Glutamatergic neuron (in vitro differentiated cells): ENCODE measurements around the gene ATP5F1A. TPM values are rescaled to one million over a fixed set of nuclear protein-coding genes. Genes with fewer than 3 reads are reported as not detected.

Experiments used
- DNase-seq: peaks from one replicate; pipeline ENCODE4 v3.0.0; 2022
- H3K27ac Mint-ChIP-seq: one replicate; pipeline ENCODE4 v1.8.0; 2020; ENCODE audit warnings: mild to moderate bottlenecking, mixed read lengths, inconsistent platforms; ENCODE audit not compliant: unreplicated experiment
- H3K27me3 Mint-ChIP-seq: one replicate; pipeline ENCODE4 v1.8.0; 2020; ENCODE audit warnings: mild to moderate bottlenecking, moderate library complexity, mixed read lengths, inconsistent platforms; ENCODE audit not compliant: unreplicated experiment
- H3K36me3 Mint-ChIP-seq: one replicate; pipeline ENCODE4 v1.8.0; 2020; ENCODE audit warnings: mild to moderate bottlenecking, mixed read lengths, inconsistent platforms; ENCODE audit not compliant: unreplicated experiment
- H3K4me1 Mint-ChIP-seq: one replicate; pipeline ENCODE4 v1.8.0; 2020; ENCODE audit warnings: mild to moderate bottlenecking, low read depth, mixed read lengths, inconsistent platforms; ENCODE audit not compliant: unreplicated experiment
- H3K4me3 Mint-ChIP-seq: one replicate; pipeline ENCODE4 v1.8.0; 2020; ENCODE audit warnings: mild to moderate bottlenecking, mixed read lengths, inconsistent platforms; ENCODE audit not compliant: unreplicated experiment
- H3K9me3 Mint-ChIP-seq: one replicate; pipeline ENCODE4 v1.8.0; 2020; ENCODE audit warnings: mild to moderate bottlenecking, moderate library complexity, mixed read lengths, inconsistent platforms; ENCODE audit not compliant: unreplicated experiment
- total RNA-seq: library from RNA; stranded (reverse); fragmentation: NEBNext Ultra II Directional; extraction: Animal tissue kit (Norgen Biotek cat#: 25700); gene quantifications from one replicate; pipeline ENCODE4 v1.2.1, GENCODE V29; 2021; ENCODE audit not compliant: unreplicated experiment
- TF ChIP-seq, protein P1 (sequence below): fragments of 200-600 bp; sonication (generic); IDR thresholded peaks from one replicate; pipeline ENCODE4 v1.5.0; 2021; ENCODE audit not compliant: partially characterized antibody, unreplicated experiment

Gene ATP5F1A
- total RNA-seq, 1 donor from 2014 or later = 511 TPM

DNA sequence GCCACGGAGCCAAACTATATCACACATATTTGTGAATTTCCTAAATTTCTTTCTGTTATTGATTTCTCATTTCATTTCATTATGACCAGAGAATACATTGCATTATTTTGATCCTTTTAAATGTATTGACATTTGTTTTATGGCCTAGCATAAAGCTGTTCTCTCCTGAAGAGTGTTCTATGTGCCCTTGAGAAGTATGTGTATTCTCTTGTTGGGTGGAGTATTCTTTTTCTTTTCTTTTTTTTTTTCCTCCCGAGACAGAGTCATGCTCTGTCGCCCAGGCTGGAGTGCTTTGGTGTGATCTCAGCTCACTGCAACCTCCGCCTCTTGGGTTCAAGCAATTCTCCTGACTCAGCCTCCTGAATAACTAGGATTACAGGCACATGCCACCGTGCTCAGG lies 11.3 kb upstream of the ATP5F1A start:
- no peak overlapping the region for H3K27ac Mint-ChIP-seq
- peaks cover 12% of the 10 kb centered on the region for H3K36me3 Mint-ChIP-seq
- H3K27me3 Mint-ChIP-seq = peaks cover 3% of the 10 kb centered on the region
- peaks cover 3% of the 10 kb centered on the region for H3K9me3 Mint-ChIP-seq
- H3K4me3 Mint-ChIP-seq = no peak overlapping the region
- H3K4me1 Mint-ChIP-seq = peaks cover 3% of the 10 kb centered on the region
- no peak for DNase-seq
- TF ChIP-seq, protein P1, sequence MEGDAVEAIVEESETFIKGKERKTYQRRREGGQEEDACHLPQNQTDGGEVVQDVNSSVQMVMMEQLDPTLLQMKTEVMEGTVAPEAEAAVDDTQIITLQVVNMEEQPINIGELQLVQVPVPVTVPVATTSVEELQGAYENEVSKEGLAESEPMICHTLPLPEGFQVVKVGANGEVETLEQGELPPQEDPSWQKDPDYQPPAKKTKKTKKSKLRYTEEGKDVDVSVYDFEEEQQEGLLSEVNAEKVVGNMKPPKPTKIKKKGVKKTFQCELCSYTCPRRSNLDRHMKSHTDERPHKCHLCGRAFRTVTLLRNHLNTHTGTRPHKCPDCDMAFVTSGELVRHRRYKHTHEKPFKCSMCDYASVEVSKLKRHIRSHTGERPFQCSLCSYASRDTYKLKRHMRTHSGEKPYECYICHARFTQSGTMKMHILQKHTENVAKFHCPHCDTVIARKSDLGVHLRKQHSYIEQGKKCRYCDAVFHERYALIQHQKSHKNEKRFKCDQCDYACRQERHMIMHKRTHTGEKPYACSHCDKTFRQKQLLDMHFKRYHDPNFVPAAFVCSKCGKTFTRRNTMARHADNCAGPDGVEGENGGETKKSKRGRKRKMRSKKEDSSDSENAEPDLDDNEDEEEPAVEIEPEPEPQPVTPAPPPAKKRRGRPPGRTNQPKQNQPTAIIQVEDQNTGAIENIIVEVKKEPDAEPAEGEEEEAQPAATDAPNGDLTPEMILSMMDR = no peak

DNA sequence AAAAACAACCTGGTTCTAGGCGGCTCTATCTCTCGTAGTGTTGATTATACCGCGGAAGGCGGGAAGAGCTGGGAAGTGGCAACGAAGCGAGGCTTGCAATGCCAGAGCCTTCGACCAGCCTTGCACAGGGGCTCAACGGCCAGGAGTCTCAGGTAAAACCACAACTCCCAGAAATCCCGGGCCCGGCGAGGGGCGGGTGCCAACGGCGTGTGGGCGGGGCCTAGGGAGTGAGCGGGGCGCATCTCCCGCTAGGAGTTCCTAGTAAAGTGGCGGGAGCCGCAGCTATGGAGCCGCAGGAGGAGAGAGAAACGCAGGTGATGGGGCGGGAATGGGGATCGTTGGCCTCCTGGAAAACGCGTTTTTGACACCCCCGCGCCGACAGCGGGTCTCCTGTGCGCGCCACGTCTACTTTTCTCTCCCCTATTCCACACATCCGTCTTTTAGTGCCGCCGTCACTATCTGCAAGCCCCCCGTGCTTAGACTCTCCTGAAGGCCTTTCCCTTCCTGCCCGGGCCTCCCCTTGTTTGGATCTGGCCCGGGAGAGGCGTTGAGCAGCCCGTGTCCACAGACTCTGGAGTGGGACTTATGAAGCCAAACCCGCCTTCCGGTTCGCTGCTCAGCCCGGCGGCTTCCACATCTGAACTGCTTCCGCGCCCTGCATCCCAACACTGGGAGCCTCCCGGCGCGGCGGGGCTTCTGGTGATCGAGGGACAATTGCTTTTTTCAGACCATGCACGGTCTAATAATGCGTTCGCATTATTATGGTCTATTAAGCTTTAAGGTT lies 6.2 kb upstream of the ATP5F1A start, which contains the start of gene HAUS1:
TSS of gene HAUS1 (plus strand) at position 258 of the 784 bp plus-strand sequence. CDS start at position 285, 27 bp downstream.
- DNase-seq = peak; percentile 96
- H3K4me1 Mint-ChIP-seq = peaks cover 3% of the 10 kb centered on the region
- no peaks in the 10 kb centered on the region for H3K27me3 Mint-ChIP-seq
- no peaks in the 10 kb centered on the region for H3K36me3 Mint-ChIP-seq
- H3K27ac Mint-ChIP-seq = peak within 1 kb of the TSS; percentile 81
- TF ChIP-seq, protein P1 = no peak
- H3K9me3 Mint-ChIP-seq = peaks cover 3% of the 10 kb centered on the region
- peak within 1 kb of the TSS; percentile 94 for H3K4me3 Mint-ChIP-seq

DNA sequence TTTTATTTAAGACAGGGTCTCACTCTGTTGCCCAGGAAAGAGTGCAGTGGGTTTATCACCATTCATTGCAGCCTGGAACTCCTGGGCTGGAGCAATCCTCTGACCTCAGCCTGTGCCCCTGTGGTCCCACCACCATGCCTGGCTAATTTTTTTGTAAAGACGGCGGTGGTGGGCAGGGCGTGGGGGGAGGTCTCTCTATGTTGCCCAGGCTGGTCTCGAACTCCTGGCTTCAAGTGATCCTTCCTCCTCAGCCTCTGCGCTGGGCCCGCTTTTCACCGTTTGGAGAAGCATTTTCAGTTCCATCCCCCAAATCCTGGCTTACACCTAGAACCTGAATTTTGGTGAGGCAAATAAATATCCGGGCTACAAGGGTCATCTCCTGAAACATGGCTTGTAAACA lies 1.4 kb upstream of the ATP5F1A start:
- Mint-ChIP-seq H3K27ac (peak overlapping the region; percentile 55), H3K36me3 (no peaks in the 10 kb centered on the region), H3K9me3 (peaks cover 7% of the 10 kb centered on the region), H3K4me1 (peaks cover 3% of the 10 kb centered on the region), H3K4me3 (no peak overlapping the region), H3K27me3 (peaks cover 4% of the 10 kb centered on the region)
- TF ChIP-seq, protein P1 = no peak
- DNase-seq = no peak

DNA sequence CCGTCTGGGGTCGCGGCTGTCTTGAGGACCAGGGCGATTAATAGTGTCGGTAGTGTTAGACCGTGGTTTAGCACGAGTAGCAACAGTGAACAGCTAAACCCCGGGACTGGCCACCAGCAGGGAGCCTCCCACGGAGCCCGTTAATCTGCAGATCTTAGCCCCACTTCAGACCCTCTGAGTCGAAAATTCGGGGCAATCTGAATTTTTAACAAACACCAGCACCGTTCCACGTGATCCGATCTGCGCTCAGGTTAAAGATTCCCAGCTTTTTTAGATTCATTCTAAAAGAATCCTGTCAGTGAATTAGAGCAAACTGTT lies 479 bp upstream of the ATP5F1A start:
- Mint-ChIP-seq H3K4me3 (peak overlapping the region; percentile 96), H3K9me3 (peaks cover 7% of the 10 kb centered on the region), H3K4me1 (peaks cover 3% of the 10 kb centered on the region), H3K36me3 (no peaks in the 10 kb centered on the region), H3K27me3 (peaks cover 4% of the 10 kb centered on the region), H3K27ac (peak overlapping the region; percentile 99)
- no peak for DNase-seq
- TF ChIP-seq, protein P1 = no peak

DNA sequence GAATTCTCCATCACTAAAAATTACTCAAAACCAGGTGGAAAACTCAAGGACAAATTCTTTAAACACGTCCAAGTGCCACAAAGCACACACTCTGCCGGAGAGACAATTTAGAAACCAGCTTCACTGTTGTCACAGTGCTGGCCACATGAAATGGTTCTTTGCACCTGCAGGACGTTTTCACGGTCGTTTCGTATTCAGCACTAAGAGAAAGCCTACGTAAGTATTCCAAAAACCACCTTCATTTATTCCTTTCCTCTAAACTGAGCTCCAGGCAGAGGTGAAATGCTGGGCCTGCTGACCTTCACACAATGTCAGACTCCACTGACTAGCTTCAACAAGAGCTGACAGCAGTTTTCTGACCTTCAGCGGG lies 680 bp downstream of the ATP5F1A start:
- Mint-ChIP-seq H3K27ac (peak overlapping the region; percentile 99), H3K4me1 (peaks cover 3% of the 10 kb centered on the region), H3K27me3 (peaks cover 4% of the 10 kb centered on the region), H3K4me3 (peak overlapping the region; percentile 96), H3K36me3 (no peaks in the 10 kb centered on the region), H3K9me3 (peaks cover 7% of the 10 kb centered on the region)
- DNase-seq = no peak
- TF ChIP-seq, protein P1 = no peak
